Osteocyte (in vitro differentiated cells): ENCODE results near the gene STON2. TPM values are rescaled to one million over a fixed set of nuclear protein-coding genes. Genes with fewer than 3 reads are reported as not detected.

ENCODE experiments used
- DNase-seq: peaks from one replicate; pipeline ENCODE4 v3.0.0; 2021; ENCODE audit warnings: mixed read lengths; ENCODE audit not compliant: unreplicated experiment; ENCODE audit errors: extremely low spot score
- H3K27ac Mint-ChIP-seq: one replicate; pipeline ENCODE4 v1.8.0; 2021; ENCODE audit warnings: mild to moderate bottlenecking, mixed read lengths; ENCODE audit not compliant: unreplicated experiment
- H3K27me3 Mint-ChIP-seq: one replicate; pipeline ENCODE4 v1.8.0; 2021; ENCODE audit warnings: mixed read lengths; ENCODE audit not compliant: unreplicated experiment
- H3K36me3 Mint-ChIP-seq: one replicate; pipeline ENCODE4 v1.8.0; 2021; ENCODE audit warnings: mixed read lengths; ENCODE audit not compliant: unreplicated experiment
- H3K4me1 Mint-ChIP-seq: one replicate; pipeline ENCODE4 v1.8.0; 2021; ENCODE audit warnings: mixed read lengths; ENCODE audit not compliant: unreplicated experiment
- H3K4me3 Mint-ChIP-seq: one replicate; pipeline ENCODE4 v1.8.0; 2021; ENCODE audit warnings: mild to moderate bottlenecking, moderate library complexity, mixed read lengths; ENCODE audit not compliant: unreplicated experiment
- H3K9me3 Mint-ChIP-seq: one replicate; pipeline ENCODE4 v1.8.0; 2021; ENCODE audit warnings: mixed read lengths; ENCODE audit not compliant: unreplicated experiment
- total RNA-seq: library from RNA; stranded (reverse); gene quantifications from 2 replicates; pipeline ENCODE4 v1.2.1, GENCODE V29; 2021
- TF ChIP-seq, protein P1 (sequence below): fragments of 200-600 bp; sonication (generic); IDR thresholded peaks from 2 replicates; pipeline ENCODE4 v1.5.0; 2021; ENCODE audit warnings: antibody characterized with exemption, mild to moderate bottlenecking, moderate library complexity

Gene STON2
- total RNA-seq, 1 donor from 2014 or later = not detected

DNA sequence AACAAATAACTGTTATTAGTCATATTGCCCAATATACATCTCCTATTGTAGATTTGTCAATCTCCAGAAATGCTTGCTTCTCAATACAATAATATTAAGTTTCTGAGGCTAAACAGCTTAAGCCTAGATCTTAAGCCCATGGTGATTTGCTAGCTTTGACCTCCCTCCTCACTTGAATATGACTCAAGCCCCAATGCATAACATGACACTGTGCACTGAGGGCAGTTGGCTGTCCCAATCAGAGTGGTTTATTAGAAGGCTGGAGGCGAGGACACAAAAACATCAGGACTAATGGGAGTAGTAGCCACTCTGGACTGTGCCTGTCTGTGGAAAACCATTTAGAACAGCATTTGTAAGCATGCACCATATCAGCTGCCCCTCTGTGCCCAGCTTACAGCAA is 98.3 kb downstream of the STON2 start:
- Mint-ChIP-seq H3K4me1 (no peaks in the 10 kb centered on the region), H3K27me3 (no peaks in the 10 kb centered on the region), H3K27ac (no peak overlapping the region), H3K36me3 (no peaks in the 10 kb centered on the region), H3K4me3 (no peak overlapping the region), H3K9me3 (no peaks in the 10 kb centered on the region)
- DNase-seq = no peak
- TF ChIP-seq, protein P1, sequence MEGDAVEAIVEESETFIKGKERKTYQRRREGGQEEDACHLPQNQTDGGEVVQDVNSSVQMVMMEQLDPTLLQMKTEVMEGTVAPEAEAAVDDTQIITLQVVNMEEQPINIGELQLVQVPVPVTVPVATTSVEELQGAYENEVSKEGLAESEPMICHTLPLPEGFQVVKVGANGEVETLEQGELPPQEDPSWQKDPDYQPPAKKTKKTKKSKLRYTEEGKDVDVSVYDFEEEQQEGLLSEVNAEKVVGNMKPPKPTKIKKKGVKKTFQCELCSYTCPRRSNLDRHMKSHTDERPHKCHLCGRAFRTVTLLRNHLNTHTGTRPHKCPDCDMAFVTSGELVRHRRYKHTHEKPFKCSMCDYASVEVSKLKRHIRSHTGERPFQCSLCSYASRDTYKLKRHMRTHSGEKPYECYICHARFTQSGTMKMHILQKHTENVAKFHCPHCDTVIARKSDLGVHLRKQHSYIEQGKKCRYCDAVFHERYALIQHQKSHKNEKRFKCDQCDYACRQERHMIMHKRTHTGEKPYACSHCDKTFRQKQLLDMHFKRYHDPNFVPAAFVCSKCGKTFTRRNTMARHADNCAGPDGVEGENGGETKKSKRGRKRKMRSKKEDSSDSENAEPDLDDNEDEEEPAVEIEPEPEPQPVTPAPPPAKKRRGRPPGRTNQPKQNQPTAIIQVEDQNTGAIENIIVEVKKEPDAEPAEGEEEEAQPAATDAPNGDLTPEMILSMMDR = no peak

DNA sequence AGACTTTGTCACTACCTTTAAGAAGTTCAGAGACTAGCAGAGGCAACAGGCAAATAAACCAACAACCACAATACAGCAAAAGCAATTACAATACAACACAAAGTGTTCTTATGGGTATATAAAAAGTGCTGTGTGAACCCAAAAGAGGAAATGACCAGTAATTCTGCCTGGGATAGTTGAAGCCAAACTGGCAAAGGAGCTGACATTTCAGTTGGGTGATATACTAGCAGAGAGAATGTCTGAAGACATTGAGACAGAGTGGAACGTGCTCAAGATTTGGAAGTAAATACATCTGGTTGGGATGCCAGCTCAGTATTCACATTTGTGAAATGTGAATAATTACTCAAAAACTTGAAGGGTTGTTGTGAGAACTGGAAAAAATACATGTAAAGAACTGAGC is 98.8 kb downstream of the STON2 start:
- TF ChIP-seq, protein P1 = no peak
- Mint-ChIP-seq H3K4me3 (no peak overlapping the region), H3K27me3 (no peaks in the 10 kb centered on the region), H3K36me3 (no peaks in the 10 kb centered on the region), H3K9me3 (no peaks in the 10 kb centered on the region), H3K4me1 (no peaks in the 10 kb centered on the region), H3K27ac (no peak overlapping the region)
- DNase-seq = no peak

DNA sequence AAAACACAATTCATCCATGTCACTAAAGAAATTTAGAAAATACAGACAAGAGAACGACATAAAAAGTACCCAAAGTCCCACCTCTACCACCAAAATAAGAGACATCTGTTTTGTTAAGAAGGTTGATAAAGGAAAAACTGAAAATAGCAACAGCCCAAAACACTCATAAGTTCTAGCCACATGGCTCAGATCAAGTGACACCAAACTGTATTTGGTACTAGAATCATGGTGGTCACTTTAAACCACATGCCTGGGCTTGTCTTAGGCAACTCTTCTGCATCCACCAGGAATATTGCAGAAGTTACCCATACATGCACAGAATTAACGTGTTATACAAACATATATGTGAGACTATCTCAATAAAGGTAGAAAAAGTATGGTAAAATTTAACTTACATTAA is 101.2 kb downstream of the STON2 start:
- H3K36me3 Mint-ChIP-seq = no peaks in the 10 kb centered on the region
- TF ChIP-seq, protein P1 = no peak
- no peaks in the 10 kb centered on the region for H3K9me3 Mint-ChIP-seq
- H3K4me1 Mint-ChIP-seq = no peaks in the 10 kb centered on the region
- no peak for DNase-seq
- H3K27me3 Mint-ChIP-seq = no peaks in the 10 kb centered on the region
- no peak overlapping the region for H3K4me3 Mint-ChIP-seq
- H3K27ac Mint-ChIP-seq = no peak overlapping the region

DNA sequence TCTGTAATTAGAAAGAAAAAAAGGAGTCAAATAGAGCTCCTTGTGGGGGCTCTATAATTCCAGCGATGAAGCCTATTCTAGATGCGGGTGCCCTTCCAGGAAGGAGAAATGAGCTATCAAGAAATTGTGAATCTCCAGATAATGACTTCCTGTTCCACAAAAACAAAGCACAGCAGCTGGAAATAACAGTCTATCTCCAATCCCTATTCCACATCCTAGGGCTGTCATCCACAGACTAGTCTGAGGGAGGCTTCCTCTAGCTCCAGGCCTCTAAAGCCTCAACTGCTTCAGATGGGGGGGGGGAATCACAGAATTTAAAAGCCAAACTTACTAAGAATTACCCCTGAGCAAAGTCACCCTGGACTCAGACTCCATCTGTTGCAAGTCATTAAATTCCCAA is 102.0 kb downstream of the STON2 start:
- TF ChIP-seq, protein P1 = no peak
- Mint-ChIP-seq H3K9me3 (no peaks in the 10 kb centered on the region), H3K27me3 (no peaks in the 10 kb centered on the region), H3K4me3 (no peak overlapping the region), H3K36me3 (no peaks in the 10 kb centered on the region), H3K4me1 (no peaks in the 10 kb centered on the region), H3K27ac (no peak overlapping the region)
- DNase-seq = no peak

DNA sequence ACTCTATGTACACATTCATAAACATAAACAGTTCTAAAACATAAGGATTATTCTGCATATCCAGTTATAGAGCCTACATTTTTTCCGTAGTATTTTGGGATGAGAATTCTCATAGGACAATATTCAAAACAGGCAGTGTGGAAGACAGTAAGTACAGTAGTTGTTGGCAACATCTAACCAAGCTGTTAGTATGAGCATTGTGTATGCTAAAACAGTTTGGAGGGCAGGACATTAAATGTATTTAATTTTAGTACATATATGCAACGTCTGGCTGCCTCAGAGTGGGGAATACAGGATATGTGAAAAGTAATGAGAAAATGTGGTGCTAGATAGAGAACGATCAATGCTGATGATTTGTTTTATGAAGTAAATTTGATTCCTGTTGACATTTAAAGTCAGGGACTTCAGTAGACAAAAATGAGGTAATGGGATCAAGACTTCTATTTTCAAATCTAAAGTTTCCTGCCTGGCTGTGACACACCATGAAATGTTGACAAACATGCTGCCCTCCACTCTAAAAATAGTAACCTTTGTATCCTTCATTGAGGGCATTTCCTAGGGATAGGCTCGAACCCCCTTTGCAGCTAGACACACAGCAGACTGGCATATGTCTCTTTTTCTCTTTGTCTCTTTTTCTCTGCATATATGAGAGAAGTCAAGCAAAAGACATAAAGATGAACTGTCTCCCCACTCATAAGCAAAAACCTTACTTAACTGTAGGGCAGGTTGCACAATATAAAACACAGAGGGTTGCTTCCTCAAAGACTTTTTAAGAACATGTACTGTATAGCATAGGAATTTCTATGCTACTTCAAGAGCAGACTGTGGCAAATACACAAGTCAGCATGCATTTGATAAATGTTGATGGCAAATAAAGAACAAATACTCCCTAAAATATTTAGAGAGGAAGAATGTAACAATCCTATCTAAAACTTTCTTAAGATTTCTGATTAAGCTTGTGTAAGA is 103.9 kb downstream of the STON2 start:
- no peak overlapping the region for H3K4me3 Mint-ChIP-seq
- H3K4me1 Mint-ChIP-seq = no peaks in the 10 kb centered on the region
- H3K27ac Mint-ChIP-seq = no peak overlapping the region
- H3K36me3 Mint-ChIP-seq = no peaks in the 10 kb centered on the region
- TF ChIP-seq, protein P1 = no peak
- no peaks in the 10 kb centered on the region for H3K9me3 Mint-ChIP-seq
- H3K27me3 Mint-ChIP-seq = no peaks in the 10 kb centered on the region
- DNase-seq = no peak
